Sigmoid colon (tissue), 7 donors: ENCODE results near the gene SLC13A4. TPM values are rescaled to one million over a fixed set of nuclear protein-coding genes. Genes with fewer than 3 reads are reported as not detected.

Source experiments
- DNase-seq: peaks from one replicate; pipeline ENCODE4 v3.0.0-alpha.2; 2019
- H3K27ac ChIP-seq, 4 donors: fragments of 200-600 bp; sonication (generic); one replicate each; pipeline ENCODE4 v1.5.1; 2016 to 2019; ENCODE audit warnings: mild to moderate bottlenecking in 1 of 4
- H3K27me3 ChIP-seq, 3 donors: fragments of 200-600 bp; sonication (generic); one replicate each; pipeline ENCODE4 v1.5.1; 2019; ENCODE audit warnings: mild to moderate bottlenecking in 1 of 3
- H3K36me3 ChIP-seq, 4 donors: fragments of 200-600 bp; sonication (generic); one replicate each; pipeline ENCODE4 v1.5.1; 2016 to 2019
- H3K4me1 ChIP-seq, 4 donors: fragments of 200-600 bp; sonication (generic); one replicate each; pipeline ENCODE4 v1.5.1; 2017 to 2019
- H3K4me3 ChIP-seq, 4 donors: fragments of 200-600 bp; sonication (generic); one replicate each; pipeline ENCODE4 v1.5.1; 2017 to 2019; ENCODE audit warnings: mild to moderate bottlenecking in 2 of 4, moderate library complexity in 1 of 4
- H3K9me3 ChIP-seq, 4 donors: fragments of 200-600 bp in 3 of 4; sonication (generic) in 3 of 4; one replicate each; pipeline versions ENCODE4 v1.5.1 to v1.6.1; 2013 to 2019
- EP300 ChIP-seq, 4 donors: sonication (generic); formaldehyde crosslinking; IDR thresholded peaks; one replicate each; pipeline ENCODE4 v1.6.1; 2017; ENCODE audit warnings: antibody characterized with exemption in 4 of 4
- POLR2A ChIP-seq, 2 donors: fragments of 450-650 bp; IDR thresholded peaks; one replicate each; pipeline ENCODE4 v1.6.1; 2016; ENCODE audit warnings: antibody characterized with exemption in 2 of 2, mild to moderate bottlenecking in 2 of 2, moderate library complexity in 2 of 2
- POLR2AphosphoS5 ChIP-seq, 4 donors: sonication (generic); formaldehyde crosslinking; IDR thresholded peaks; one replicate each; pipeline ENCODE4 v1.6.1; 2017; ENCODE audit warnings: antibody characterized with exemption in 4 of 4
- WGBS, 2 donors: extraction: QIAGEN DNeasy Blood & Tissue Kit; methylation state at CpG; one replicate each; pipeline ENCODE4 v1.1.7; 2013; 5-methylcytosine and 5-hydroxymethylcytosine counted together
- intact Hi-C: fragments of 100-400 bp; cut with DNase I; formaldehyde crosslinking; loops from one replicate; pipeline ENCODE4 v1.15.1; 2023
- polyA plus RNA-seq, 3 donors: library from polyadenylated mRNA; stranded (reverse); fragments of 200-250 nt; gene quantifications; one replicate each; pipeline ENCODE4 v1.2.3, GENCODE V29; 2013
- total RNA-seq, 4 donors: library from RNA; depleted of rRNA; stranded (reverse); fragments of >200 nt; gene quantifications; one replicate each; pipeline ENCODE4 v1.1.0, GENCODE V29; 2016
- TF ChIP-seq, protein P1 (sequence below), 4 experiments: fragments of 450-650 bp in 3 of 4; fragments of 200-600 bp in 1 of 4; IDR thresholded peaks; one replicate each; pipeline ENCODE4 v1.5.1; 2016 to 2019; ENCODE audit warnings: antibody characterized with exemption in 4 of 4, mild to moderate bottlenecking in 3 of 4, moderate library complexity in 2 of 4
- donor health status: healthy with polysubstance abuse.
- donor health status: Bipolar disorder and iron deficiency.
- donor health status: healthy.

SLC13A4 gene
- total and polyA plus RNA-seq, 7 donors = 0.12 to 0.60 (median 0.28) TPM; not detected in 4

DNA sequence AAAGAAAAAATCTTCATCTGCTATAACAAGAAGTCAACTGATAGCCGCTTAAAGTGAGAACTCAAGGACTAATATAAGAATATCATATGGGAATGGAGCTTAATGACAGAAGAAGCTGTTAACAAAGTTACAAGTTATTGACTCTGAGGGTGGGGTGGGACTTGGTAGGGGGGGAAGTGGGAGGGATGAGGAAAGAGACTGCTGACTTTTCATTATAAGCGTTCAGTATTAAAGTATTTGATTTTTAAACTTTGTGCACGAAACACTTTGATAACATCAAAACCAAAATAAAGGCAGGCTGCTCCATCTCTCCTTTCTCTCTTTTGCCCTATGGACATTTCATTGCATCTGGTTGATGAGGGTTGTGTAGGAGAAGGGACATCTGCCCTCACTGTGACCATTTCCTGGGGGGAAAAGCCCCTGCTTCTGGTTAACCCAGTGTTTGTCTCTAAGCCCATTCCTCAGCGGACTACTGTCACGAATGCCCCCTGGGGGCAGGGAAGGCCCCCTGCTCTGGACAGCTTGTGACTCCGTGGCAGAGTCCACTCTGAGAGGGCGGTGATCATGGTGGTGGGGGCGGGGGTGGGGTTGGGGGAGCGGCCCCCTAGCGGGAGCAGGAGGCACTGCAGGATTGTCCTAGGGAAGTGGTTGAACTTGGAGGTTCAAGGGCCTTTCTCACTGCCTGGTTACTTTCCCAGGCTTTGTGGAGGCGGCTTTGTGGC, 17.4 kb downstream of the SLC13A4 start:
- Histone ChIP-seq H3K27me3 (no peaks in the 10 kb centered on the region), H3K27ac (no peak overlapping the region), H3K9me3 (no peaks in the 10 kb centered on the region), H3K4me3 (no peak overlapping the region), H3K36me3 (no peaks in the 10 kb centered on the region), H3K4me1 (no peaks in the 10 kb centered on the region)
- 42 to 44% methylated on average over 11 of the region's 11 CpGs for WGBS, 2 donors
- intact Hi-C loops = no loop called here
- TF ChIP-seq, protein P1, sequence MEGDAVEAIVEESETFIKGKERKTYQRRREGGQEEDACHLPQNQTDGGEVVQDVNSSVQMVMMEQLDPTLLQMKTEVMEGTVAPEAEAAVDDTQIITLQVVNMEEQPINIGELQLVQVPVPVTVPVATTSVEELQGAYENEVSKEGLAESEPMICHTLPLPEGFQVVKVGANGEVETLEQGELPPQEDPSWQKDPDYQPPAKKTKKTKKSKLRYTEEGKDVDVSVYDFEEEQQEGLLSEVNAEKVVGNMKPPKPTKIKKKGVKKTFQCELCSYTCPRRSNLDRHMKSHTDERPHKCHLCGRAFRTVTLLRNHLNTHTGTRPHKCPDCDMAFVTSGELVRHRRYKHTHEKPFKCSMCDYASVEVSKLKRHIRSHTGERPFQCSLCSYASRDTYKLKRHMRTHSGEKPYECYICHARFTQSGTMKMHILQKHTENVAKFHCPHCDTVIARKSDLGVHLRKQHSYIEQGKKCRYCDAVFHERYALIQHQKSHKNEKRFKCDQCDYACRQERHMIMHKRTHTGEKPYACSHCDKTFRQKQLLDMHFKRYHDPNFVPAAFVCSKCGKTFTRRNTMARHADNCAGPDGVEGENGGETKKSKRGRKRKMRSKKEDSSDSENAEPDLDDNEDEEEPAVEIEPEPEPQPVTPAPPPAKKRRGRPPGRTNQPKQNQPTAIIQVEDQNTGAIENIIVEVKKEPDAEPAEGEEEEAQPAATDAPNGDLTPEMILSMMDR (IDR thresholded peaks at IDR 0.05) = peak in 1 of 4 experiments; percentile 41
- no peak for TF ChIP-seq POLR2AphosphoS5 (IDR thresholded peaks at IDR 0.05)
- no peak for DNase-seq

DNA sequence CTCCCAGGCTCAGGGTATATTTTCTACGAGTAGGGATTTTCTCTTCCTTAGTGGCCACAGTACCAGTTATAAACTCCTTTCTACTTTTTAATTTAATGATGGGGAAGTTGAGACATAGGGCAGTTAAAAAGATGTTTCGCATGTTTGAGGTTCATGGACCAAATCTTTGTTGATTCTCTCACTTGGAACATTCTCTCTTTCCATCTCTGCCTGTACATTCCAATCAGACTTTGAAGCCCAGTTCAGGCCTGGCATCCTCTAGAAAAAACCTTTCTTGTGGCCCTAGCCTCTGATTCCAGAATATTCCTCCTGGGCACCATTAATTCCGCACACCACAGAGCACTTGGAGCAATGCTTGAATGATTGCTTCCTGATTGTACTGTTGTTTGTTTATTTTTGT, 18.5 kb downstream of the SLC13A4 start:
- H3K27me3 ChIP-seq = no peaks in the 10 kb centered on the region
- whole genome bisulfite sequencing, 2 donors = 89 to 94% methylated on average over 3 of the region's 3 CpGs
- TF ChIP-seq, protein P1 (IDR thresholded peaks at IDR 0.05) = no peak
- TF ChIP-seq POLR2AphosphoS5 (IDR thresholded peaks at IDR 0.05) (no peak), POLR2A (IDR thresholded peaks at IDR 0.05) (no peak), EP300 (IDR thresholded peaks at IDR 0.05) (no peak)
- H3K4me3 ChIP-seq = no peak overlapping the region
- H3K9me3 ChIP-seq = no peaks in the 10 kb centered on the region
- no peak for DNase-seq
- intact Hi-C loops = no loop called here
- H3K4me1 ChIP-seq = no peaks in the 10 kb centered on the region
- H3K36me3 ChIP-seq = no peaks in the 10 kb centered on the region
- H3K27ac ChIP-seq = no peak overlapping the region

DNA sequence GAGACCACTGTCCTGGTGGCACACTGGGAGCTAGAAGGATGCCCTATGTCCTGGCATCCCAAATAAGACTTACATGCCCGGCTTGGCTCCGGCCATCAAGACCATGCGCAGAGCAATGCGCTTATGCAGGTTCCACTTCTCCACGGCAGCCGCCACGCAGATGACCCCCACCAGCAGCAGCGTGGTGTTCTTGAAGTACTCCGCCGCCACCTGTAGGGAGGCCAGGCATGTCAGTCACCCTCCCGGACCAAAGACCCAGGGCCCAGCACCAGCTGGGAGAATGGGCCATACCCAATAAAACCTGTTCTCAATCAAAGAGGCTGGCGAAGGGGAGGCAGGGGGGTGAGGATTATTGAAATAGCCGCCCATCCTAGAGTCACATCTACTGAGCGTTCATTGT, 19.9 kb downstream of the SLC13A4 start:
- WGBS, 2 donors = 92 to 94% methylated on average over 14 of the region's 14 CpGs
- no peaks in the 10 kb centered on the region for H3K9me3 ChIP-seq
- H3K4me3 ChIP-seq = no peak overlapping the region
- no peaks in the 10 kb centered on the region for H3K4me1 ChIP-seq
- H3K27ac ChIP-seq = no peak overlapping the region
- no peaks in the 10 kb centered on the region for H3K36me3 ChIP-seq
- no peak for TF ChIP-seq POLR2AphosphoS5 (IDR thresholded peaks at IDR 0.05)
- TF ChIP-seq, protein P1 (IDR thresholded peaks at IDR 0.05) = no peak
- no peak for TF ChIP-seq POLR2A (IDR thresholded peaks at IDR 0.05)
- no peak for TF ChIP-seq EP300 (IDR thresholded peaks at IDR 0.05)
- intact Hi-C loops = no loop called here
- H3K27me3 ChIP-seq = no peaks in the 10 kb centered on the region
- DNase-seq = no peak

DNA sequence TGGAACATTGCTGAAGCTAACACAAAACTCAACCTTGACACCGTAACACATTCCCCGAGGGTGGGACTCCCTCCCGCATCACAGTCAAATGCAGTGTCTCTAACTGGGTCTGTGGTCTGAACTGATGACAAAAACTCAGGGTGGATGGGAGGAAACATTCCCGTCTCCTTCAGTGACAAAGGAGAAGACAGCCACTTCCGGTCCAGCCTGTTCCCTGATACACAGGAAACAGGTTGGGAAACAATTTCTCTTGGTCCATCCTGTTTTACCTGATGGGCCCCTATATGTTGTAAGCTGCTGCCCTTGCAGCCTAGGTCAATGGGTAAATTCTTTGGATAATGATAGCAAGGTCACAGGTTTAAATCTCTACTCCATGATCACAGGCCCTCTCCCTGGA, 20.4 kb downstream of the SLC13A4 start:
- Histone ChIP-seq H3K27ac (no peak overlapping the region), H3K27me3 (no peaks in the 10 kb centered on the region), H3K9me3 (no peaks in the 10 kb centered on the region), H3K4me3 (no peak overlapping the region), H3K36me3 (no peaks in the 10 kb centered on the region), H3K4me1 (no peaks in the 10 kb centered on the region)
- WGBS, 2 donors = 83 to 92% methylated on average over 5 of the region's 5 CpGs
- no peak for TF ChIP-seq POLR2A (IDR thresholded peaks at IDR 0.05)
- TF ChIP-seq EP300 (IDR thresholded peaks at IDR 0.05) = no peak
- TF ChIP-seq, protein P1 (IDR thresholded peaks at IDR 0.05) = no peak
- no peak for TF ChIP-seq POLR2AphosphoS5 (IDR thresholded peaks at IDR 0.05)
- intact Hi-C loops = no loop called here
- no peak for DNase-seq
